GM23338 (cell line): ENCODE measurements around the gene CFAP299. TPM values are rescaled to one million over a fixed set of nuclear protein-coding genes. Genes with fewer than 3 reads are reported as not detected.

ENCODE experiments used
- ATAC-seq: fragments of 200-7000 bp; cut with Tn5 transposase; 3 replicates; pipeline ENCODE4 v1.9.1; 2020
- DNase-seq: peaks from one replicate; pipeline ENCODE4 v3.0.0-alpha.2; 2015; ENCODE audit warnings: low spot score
- H2AFZ ChIP-seq: fragments of 200-600 bp; sonication (generic); 2 replicates; pipeline ENCODE4 v1.8.0; 2016; ENCODE audit warnings: antibody characterized with exemption, mild to moderate bottlenecking, moderate library complexity
- H3F3A ChIP-seq: fragments of 200-600 bp; sonication (generic); replicated peaks from 2 replicates; pipeline ENCODE4 v1.8.0; 2017; ENCODE audit warnings: antibody characterized with exemption, mixed run types, low read depth
- H3K27ac ChIP-seq: fragments of 200-600 bp; sonication (generic); 2 replicates; pipeline ENCODE4 v1.6.1; 2016; ENCODE audit warnings: low read depth
- H3K27me3 ChIP-seq: fragments of 200-600 bp; sonication (generic); 2 replicates; pipeline ENCODE4 v1.8.0; 2016; ENCODE audit warnings: mild to moderate bottlenecking, mixed run types, moderate library complexity; ENCODE audit not compliant: insufficient read depth
- H3K36me3 ChIP-seq: fragments of 200-600 bp; sonication (generic); 2 replicates; pipeline ENCODE4 v1.8.0; 2016; ENCODE audit warnings: mild to moderate bottlenecking; ENCODE audit not compliant: insufficient read depth
- H3K4me1 ChIP-seq: fragments of 200-600 bp; sonication (generic); 2 replicates; pipeline ENCODE4 v1.8.0; 2016; ENCODE audit warnings: mild to moderate bottlenecking, moderate library complexity; ENCODE audit not compliant: insufficient read depth
- H3K4me2 ChIP-seq: fragments of 200-600 bp; sonication (generic); 2 replicates; pipeline ENCODE4 v1.7.1; 2017; ENCODE audit warnings: mixed run types
- H3K4me3 ChIP-seq: fragments of 200-600 bp; sonication (generic); 2 replicates; pipeline ENCODE4 v1.6.1; 2016; ENCODE audit warnings: mixed run types
- H3K79me2 ChIP-seq: fragments of 200-600 bp; sonication (generic); replicated peaks from 2 replicates; pipeline ENCODE4 v1.8.0; 2017; ENCODE audit warnings: mild to moderate bottlenecking; ENCODE audit not compliant: insufficient read depth
- H3K9me2 ChIP-seq: fragments of 200-600 bp; sonication (generic); 2 replicates; pipeline ENCODE4 v1.8.0; 2017; ENCODE audit not compliant: insufficient read depth
- H4K20me1 ChIP-seq: fragments of 200-600 bp; sonication (generic); replicated peaks from 2 replicates; pipeline ENCODE4 v1.8.0; 2017; ENCODE audit warnings: mild to moderate bottlenecking; ENCODE audit not compliant: insufficient read depth
- H3K27ac Mint-ChIP-seq: 2 replicates; pipeline ENCODE4 v1.8.0; 2020; ENCODE audit warnings: inconsistent platforms, mild to moderate bottlenecking, moderate library complexity, mixed read lengths
- H3K27me3 Mint-ChIP-seq: 3 replicates; pipeline ENCODE4 v1.8.0; 2022; ENCODE audit warnings: low read depth, mild to moderate bottlenecking, moderate library complexity, mixed read lengths, inconsistent platforms; ENCODE audit not compliant: insufficient read depth, poor library complexity
- H3K36me3 Mint-ChIP-seq: 3 replicates; pipeline ENCODE4 v1.8.0; 2021; ENCODE audit warnings: low read depth, mild to moderate bottlenecking, inconsistent platforms, moderate library complexity, mixed read lengths
- H3K4me1 Mint-ChIP-seq: 3 replicates; pipeline ENCODE4 v1.8.0; 2020; ENCODE audit warnings: mild to moderate bottlenecking, inconsistent platforms, mixed read lengths
- H3K4me3 Mint-ChIP-seq: 3 replicates; pipeline ENCODE4 v1.8.0; 2021; ENCODE audit warnings: moderate library complexity, mild to moderate bottlenecking, inconsistent platforms, mixed read lengths
- H3K9me3 Mint-ChIP-seq: 3 replicates; pipeline ENCODE4 v1.8.0; 2020; ENCODE audit warnings: moderate library complexity, mild to moderate bottlenecking, inconsistent platforms, mixed read lengths
- EZH2 ChIP-seq: fragments of 200-600 bp; sonication (generic); IDR thresholded peaks from one replicate; pipeline ENCODE4 v1.8.0; 2017; ENCODE audit warnings: antibody characterized with exemption, mild to moderate bottlenecking, low read depth; ENCODE audit not compliant: unreplicated experiment
- EZH2phosphoT487 ChIP-seq: fragments of 200-600 bp; sonication (generic); IDR thresholded peaks from one replicate; pipeline ENCODE4 v1.8.1; 2018; ENCODE audit warnings: antibody characterized with exemption; ENCODE audit not compliant: unreplicated experiment
- JUNB ChIP-seq: IDR thresholded peaks from one replicate; pipeline ENCODE4 v1.6.1; 2016; ENCODE audit warnings: antibody characterized with exemption; ENCODE audit not compliant: unreplicated experiment
- NANOG ChIP-seq: IDR thresholded peaks from 2 replicates; pipeline ENCODE4 v1.6.1; 2016; ENCODE audit warnings: antibody characterized with exemption, borderline replicate concordance
- POLR2AphosphoS5 ChIP-seq: IDR thresholded peaks from 2 replicates; pipeline ENCODE4 v1.6.1; 2016; ENCODE audit warnings: antibody characterized with exemption, low read depth
- STAT1 ChIP-seq: IDR thresholded peaks from one replicate; pipeline ENCODE4 v1.6.1; 2016; ENCODE audit warnings: antibody characterized with exemption; ENCODE audit not compliant: unreplicated experiment
- polyA plus RNA-seq: library from polyadenylated mRNA; unstranded; fragments of >200 nt; fragmentation: Nextera tagmentation; extraction: Ambion mirVana; gene quantifications from 2 replicates; pipeline ENCODE4 v1.2.1, GENCODE V29; 2016
- total RNA-seq: library from RNA; depleted of rRNA; stranded (reverse); fragments of >200 nt; shearing (Covaris generic); gene quantifications from 2 replicates; pipeline ENCODE4 v1.2.3, GENCODE V29; 2014
- TF ChIP-seq, protein P1 (sequence below): IDR thresholded peaks from one replicate; pipeline ENCODE4 v1.6.1; 2018; ENCODE audit warnings: antibody characterized with exemption; ENCODE audit not compliant: unreplicated experiment
- TF ChIP-seq, protein P2 (sequence below): fragments of 250-450 bp; sonication (Bioruptor Pico); IDR thresholded peaks from 2 replicates; pipeline ENCODE4 v1.5.0; 2020; ENCODE audit warnings: mild to moderate bottlenecking, moderate library complexity
- TF ChIP-seq, protein P3 (sequence below), 2 experiments: fragments of 200-600 bp in 1 of 2; sonication (generic) in 1 of 2; conservative IDR thresholded peaks; 2 replicates each; pipeline versions ENCODE4 v1.5.1 to v1.6.1; 2016 to 2017; ENCODE audit warnings: antibody characterized with exemption in 2 of 2, low read depth in 2 of 2, mild to moderate bottlenecking in 2 of 2, moderate library complexity in 1 of 2

CFAP299 gene
- total and polyA plus RNA-seq, 2 experiments from 2014 or later = not detected

DNA sequence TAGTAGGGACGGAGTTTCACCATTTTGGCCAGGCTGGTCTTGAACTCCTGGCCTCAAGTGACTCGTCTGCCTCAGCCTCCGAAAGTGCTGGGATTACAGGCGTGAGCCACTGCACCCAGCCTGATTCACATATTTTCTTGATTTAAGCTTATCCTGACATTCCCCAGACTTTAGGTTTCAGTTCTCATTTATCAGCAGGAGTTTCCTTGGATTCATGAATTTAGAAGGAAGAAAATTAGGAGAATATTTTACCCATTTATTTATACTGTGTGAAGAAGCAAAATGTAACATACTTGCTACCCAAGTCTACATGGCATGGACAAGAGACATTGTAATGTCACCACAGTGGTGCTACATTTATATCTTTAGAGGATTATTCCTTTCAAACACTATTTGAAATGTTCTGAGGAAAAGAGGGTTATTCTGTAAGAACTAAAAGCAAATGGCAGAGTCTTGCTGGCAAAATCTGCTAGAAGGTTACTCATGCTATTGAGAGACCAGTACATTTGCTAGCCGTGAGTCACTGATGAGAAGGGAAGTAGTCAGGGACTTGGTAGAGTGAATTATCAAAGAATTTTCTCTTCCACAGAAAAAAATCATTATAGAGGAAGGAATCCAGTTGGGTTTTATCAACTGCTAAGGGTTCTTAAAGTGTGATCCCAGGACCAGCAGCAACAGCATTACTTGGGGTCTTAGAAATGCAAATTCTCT is 26.1 kb upstream of the CFAP299 start:
- Histone ChIP-seq H3K79me2 (no peaks in the 10 kb centered on the region), H3K4me1 (peaks cover 35% of the 10 kb centered on the region), H3K36me3 (no peaks in the 10 kb centered on the region), H3K9me2 (no peaks in the 10 kb centered on the region), H3K4me3 (no peak overlapping the region), H2AFZ (no peak overlapping the region), H3K27me3 (no peaks in the 10 kb centered on the region), H3F3A (no peaks in the 10 kb centered on the region), H4K20me1 (no peaks in the 10 kb centered on the region), H3K4me2 (no peak overlapping the region), H3K27ac (no peak overlapping the region)
- Mint-ChIP-seq H3K27ac (no peak overlapping the region), H3K4me1 (peaks cover 41% of the 10 kb centered on the region), H3K4me3 (no peak overlapping the region), H3K9me3 (no peaks in the 10 kb centered on the region), H3K27me3 (peaks cover 6% of the 10 kb centered on the region), H3K36me3 (no peaks in the 10 kb centered on the region)
- no peak for TF ChIP-seq POLR2AphosphoS5
- TF ChIP-seq NANOG = no peak
- TF ChIP-seq, protein P1, sequence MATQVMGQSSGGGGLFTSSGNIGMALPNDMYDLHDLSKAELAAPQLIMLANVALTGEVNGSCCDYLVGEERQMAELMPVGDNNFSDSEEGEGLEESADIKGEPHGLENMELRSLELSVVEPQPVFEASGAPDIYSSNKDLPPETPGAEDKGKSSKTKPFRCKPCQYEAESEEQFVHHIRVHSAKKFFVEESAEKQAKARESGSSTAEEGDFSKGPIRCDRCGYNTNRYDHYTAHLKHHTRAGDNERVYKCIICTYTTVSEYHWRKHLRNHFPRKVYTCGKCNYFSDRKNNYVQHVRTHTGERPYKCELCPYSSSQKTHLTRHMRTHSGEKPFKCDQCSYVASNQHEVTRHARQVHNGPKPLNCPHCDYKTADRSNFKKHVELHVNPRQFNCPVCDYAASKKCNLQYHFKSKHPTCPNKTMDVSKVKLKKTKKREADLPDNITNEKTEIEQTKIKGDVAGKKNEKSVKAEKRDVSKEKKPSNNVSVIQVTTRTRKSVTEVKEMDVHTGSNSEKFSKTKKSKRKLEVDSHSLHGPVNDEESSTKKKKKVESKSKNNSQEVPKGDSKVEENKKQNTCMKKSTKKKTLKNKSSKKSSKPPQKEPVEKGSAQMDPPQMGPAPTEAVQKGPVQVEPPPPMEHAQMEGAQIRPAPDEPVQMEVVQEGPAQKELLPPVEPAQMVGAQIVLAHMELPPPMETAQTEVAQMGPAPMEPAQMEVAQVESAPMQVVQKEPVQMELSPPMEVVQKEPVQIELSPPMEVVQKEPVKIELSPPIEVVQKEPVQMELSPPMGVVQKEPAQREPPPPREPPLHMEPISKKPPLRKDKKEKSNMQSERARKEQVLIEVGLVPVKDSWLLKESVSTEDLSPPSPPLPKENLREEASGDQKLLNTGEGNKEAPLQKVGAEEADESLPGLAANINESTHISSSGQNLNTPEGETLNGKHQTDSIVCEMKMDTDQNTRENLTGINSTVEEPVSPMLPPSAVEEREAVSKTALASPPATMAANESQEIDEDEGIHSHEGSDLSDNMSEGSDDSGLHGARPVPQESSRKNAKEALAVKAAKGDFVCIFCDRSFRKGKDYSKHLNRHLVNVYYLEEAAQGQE = no peak
- TF ChIP-seq STAT1 = no peak
- TF ChIP-seq JUNB = no peak
- TF ChIP-seq EZH2phosphoT487 = no peak
- TF ChIP-seq, protein P2, sequence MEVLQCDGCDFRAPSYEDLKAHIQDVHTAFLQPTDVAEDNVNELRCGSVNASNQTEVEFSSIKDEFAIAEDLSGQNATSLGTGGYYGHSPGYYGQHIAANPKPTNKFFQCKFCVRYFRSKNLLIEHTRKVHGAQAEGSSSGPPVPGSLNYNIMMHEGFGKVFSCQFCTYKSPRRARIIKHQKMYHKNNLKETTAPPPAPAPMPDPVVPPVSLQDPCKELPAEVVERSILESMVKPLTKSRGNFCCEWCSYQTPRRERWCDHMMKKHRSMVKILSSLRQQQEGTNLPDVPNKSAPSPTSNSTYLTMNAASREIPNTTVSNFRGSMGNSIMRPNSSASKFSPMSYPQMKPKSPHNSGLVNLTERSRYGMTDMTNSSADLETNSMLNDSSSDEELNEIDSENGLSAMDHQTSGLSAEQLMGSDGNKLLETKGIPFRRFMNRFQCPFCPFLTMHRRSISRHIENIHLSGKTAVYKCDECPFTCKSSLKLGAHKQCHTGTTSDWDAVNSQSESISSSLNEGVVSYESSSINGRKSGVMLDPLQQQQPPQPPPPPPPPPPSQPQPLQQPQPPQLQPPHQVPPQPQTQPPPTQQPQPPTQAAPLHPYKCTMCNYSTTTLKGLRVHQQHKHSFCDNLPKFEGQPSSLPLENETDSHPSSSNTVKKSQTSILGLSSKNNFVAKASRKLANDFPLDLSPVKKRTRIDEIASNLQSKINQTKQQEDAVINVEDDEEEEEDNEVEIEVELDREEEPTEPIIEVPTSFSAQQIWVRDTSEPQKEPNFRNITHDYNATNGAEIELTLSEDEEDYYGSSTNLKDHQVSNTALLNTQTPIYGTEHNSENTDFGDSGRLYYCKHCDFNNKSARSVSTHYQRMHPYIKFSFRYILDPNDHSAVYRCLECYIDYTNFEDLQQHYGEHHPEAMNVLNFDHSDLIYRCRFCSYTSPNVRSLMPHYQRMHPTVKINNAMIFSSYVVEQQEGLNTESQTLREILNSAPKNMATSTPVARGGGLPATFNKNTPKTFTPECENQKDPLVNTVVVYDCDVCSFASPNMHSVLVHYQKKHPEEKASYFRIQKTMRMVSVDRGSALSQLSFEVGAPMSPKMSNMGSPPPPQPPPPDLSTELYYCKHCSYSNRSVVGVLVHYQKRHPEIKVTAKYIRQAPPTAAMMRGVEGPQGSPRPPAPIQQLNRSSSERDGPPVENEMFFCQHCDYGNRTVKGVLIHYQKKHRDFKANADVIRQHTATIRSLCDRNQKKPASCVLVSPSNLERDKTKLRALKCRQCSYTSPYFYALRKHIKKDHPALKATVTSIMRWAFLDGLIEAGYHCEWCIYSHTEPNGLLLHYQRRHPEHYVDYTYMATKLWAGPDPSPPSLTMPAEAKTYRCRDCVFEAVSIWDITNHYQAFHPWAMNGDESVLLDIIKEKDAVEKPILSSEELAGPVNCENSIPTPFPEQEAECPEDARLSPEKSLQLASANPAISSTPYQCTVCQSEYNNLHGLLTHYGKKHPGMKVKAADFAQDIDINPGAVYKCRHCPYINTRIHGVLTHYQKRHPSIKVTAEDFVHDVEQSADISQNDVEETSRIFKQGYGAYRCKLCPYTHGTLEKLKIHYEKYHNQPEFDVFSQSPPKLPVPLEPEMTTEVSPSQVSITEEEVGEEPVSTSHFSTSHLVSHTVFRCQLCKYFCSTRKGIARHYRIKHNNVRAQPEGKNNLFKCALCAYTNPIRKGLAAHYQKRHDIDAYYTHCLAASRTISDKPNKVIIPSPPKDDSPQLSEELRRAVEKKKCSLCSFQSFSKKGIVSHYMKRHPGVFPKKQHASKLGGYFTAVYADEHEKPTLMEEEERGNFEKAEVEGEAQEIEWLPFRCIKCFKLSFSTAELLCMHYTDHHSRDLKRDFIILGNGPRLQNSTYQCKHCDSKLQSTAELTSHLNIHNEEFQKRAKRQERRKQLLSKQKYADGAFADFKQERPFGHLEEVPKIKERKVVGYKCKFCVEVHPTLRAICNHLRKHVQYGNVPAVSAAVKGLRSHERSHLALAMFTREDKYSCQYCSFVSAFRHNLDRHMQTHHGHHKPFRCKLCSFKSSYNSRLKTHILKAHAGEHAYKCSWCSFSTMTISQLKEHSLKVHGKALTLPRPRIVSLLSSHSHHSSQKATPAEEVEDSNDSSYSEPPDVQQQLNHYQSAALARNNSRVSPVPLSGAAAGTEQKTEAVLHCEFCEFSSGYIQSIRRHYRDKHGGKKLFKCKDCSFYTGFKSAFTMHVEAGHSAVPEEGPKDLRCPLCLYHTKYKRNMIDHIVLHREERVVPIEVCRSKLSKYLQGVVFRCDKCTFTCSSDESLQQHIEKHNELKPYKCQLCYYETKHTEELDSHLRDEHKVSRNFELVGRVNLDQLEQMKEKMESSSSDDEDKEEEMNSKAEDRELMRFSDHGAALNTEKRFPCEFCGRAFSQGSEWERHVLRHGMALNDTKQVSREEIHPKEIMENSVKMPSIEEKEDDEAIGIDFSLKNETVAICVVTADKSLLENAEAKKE (CRISPR knock-in tag) = no peak
- TF ChIP-seq EZH2 = no peak
- TF ChIP-seq, protein P3, sequence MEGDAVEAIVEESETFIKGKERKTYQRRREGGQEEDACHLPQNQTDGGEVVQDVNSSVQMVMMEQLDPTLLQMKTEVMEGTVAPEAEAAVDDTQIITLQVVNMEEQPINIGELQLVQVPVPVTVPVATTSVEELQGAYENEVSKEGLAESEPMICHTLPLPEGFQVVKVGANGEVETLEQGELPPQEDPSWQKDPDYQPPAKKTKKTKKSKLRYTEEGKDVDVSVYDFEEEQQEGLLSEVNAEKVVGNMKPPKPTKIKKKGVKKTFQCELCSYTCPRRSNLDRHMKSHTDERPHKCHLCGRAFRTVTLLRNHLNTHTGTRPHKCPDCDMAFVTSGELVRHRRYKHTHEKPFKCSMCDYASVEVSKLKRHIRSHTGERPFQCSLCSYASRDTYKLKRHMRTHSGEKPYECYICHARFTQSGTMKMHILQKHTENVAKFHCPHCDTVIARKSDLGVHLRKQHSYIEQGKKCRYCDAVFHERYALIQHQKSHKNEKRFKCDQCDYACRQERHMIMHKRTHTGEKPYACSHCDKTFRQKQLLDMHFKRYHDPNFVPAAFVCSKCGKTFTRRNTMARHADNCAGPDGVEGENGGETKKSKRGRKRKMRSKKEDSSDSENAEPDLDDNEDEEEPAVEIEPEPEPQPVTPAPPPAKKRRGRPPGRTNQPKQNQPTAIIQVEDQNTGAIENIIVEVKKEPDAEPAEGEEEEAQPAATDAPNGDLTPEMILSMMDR (conservative IDR thresholded peaks at IDR 0.05; ENCODE audit: low read depth in 2 of 2) = no peak
- DNase-seq (no peak), ATAC-seq (no peak)
